K562 (cell line): ENCODE measurements around the gene IGSF23.

Experiments used
- NONO ChIP-seq, 2 experiments: fragments of 200-400 bp in 1 of 2; fragments of 450-650 bp in 1 of 2; formaldehyde crosslinking in 1 of 2; IDR thresholded peaks; 2 replicates each; pipeline ENCODE4 v1.6.1; 2017; ENCODE audit warnings: low read depth in 2 of 2, mild to moderate bottlenecking in 2 of 2, moderate library complexity in 2 of 2, low read length in 1 of 2
- POLR2A ChIP-seq: fragments of 450-650 bp; conservative IDR thresholded peaks from 2 replicates; pipeline ENCODE4 v1.6.1; 2016
- SIN3A ChIP-seq, 2 experiments: fragments of 150-350 bp in 1 of 2; IDR thresholded peaks; 2 replicates each; pipeline ENCODE4 v1.6.1; 2011 to 2016; ENCODE audit warnings: borderline replicate concordance in 2 of 2, low read depth in 2 of 2, low read length in 2 of 2, mild to moderate bottlenecking in 2 of 2, moderate library complexity in 2 of 2; ENCODE audit not compliant: control insufficient read depth in 1 of 2
- TAL1 ChIP-seq: fragments of 450-650 bp; IDR thresholded peaks from 2 replicates; pipeline ENCODE4 v1.6.1; 2016; ENCODE audit warnings: mild to moderate bottlenecking

GRCh38 chr19:44582581-44583265 lies 30.6 kb upstream of the IGSF23 start:
- TF ChIP-seq POLR2A (no peak), SIN3A (IDR thresholded peaks at IDR 0.05; ENCODE audit: borderline replicate concordance in 2 of 2, control insufficient read depth in 1 of 2, low read depth in 2 of 2, low read length in 2 of 2) (no peak), TAL1 (no peak; the same call in 1 of the 2 replicates), NONO (IDR thresholded peaks at IDR 0.05; ENCODE audit: low read depth in 2 of 2, low read length in 1 of 2) (no peak)
